NCI-H526 (cell line): Measurements from ENCODE around the gene C3.
A peak's percentile ranks its signal among the peaks of the same experiment; 100 is the strongest.
"Not testable (repeated sequence)": the region's sequence is repeated elsewhere in the genome, so short reads cannot be mapped to it uniquely, and the experiment has no call there.

Source experiments
- DNase-seq, 2 experiments: peaks; one replicate each; lab custom pipeline; 2025; lab: John Stamatoyannopoulos, UW

C3 gene

GRCh38 chr19:6713773-6714692, 6.4 kb downstream of the C3 start:
- no peak for DNase-seq

DNA sequence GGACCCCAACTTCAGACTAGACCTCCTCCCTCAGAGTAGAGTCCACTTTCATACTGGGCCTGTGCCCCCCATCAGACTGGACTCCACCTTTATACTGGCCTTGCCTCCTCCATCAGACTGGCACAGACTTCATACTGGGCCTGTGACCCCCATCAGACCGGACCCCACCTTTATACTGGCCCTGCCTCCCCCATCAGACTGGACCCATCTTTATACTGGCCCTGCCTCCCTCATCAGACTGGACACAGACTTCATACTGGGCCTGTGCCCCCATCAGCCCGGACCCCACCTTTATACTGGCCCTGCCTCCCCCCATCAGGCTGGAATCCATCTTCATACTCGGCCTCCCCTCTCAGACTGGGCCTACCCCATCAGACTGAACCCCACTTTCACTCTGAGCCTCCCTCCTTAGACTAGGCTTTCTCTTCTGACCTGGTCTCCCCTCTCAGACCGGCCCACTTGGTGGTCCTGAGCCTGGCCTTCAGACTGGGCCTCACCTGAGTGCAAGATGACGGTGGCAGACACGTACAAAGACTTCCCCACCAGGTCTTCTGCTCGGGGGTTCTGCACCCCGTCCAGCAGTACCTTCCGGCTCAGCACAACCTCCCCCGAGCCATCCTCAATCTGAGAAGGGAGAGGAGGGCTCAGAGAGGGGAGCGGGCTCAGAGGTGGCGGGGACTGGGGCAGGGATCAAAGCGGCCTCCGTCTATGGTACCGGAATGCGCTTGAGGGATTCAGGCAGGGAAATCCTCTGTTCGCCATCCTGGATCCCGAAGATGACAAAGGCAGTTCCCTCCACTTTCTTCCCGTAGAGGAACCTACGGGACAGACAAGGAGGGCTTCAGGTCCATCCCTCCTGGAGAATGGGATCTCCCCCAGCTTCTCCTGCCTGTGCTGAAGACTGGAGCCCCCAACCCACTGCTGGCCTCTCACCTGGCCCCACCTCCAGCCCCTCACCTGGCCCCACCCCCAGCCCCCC, 7.5 kb downstream of the C3 start:
- no peak for DNase-seq

- no peak for DNase-seq
Observed at GRCh38 chr19:6712231-6712630, 8.2 kb downstream of the C3 start.

DNA sequence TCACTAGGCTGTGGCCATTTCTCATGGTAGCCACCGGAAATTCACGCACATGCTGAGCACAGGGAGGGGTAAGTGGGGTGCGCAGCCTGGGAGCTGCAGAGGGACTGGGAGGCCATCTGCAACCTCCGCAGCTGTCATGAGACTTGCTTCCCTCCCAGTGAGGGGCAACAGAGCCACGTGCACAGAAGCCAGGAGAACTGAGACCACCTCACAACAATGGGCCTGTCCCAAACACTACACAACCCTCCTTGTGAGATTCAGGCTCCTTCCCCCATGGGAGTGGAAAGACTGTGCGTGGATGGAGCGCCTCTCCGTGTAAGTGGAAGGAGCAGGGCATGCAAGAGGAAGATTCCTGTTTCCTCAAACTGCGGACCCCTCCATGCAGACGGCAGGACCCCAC, 8.8 kb downstream of the C3 start:
- no peak for DNase-seq

- no peak for DNase-seq
Observed at GRCh38 chr19:6711078-6711361, 9.4 kb downstream of the C3 start.

GRCh38 chr19:6710273-6711077, 10.0 kb downstream of the C3 start:
- DNase-seq = peak in 1 of 2 experiments; percentile 30

DNA sequence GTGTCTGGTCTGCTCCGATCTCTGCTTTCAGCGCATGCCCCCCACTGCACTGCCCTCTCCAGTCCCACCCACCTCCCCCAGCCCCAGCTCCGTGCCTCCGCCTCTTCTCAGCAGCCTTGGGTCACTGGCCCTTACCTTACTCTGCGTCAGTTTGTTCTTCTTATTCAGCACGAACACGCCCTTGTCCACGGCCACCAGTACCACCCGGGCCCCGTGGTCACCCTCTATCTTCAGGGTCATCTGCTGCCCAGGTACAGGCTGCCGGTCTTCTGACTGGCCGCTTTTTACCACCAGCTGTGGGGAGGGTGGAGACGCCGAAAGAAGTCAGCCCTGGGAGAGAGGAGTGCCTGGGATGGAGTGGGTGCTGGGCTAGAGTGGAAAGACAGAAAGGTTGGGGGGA, 10.9 kb downstream of the C3 start:
- DNase-seq = no peak

GRCh38 chr19:6708913-6709312, 11.5 kb downstream of the C3 start:
- DNase-seq = not testable (repeated sequence)

DNA sequence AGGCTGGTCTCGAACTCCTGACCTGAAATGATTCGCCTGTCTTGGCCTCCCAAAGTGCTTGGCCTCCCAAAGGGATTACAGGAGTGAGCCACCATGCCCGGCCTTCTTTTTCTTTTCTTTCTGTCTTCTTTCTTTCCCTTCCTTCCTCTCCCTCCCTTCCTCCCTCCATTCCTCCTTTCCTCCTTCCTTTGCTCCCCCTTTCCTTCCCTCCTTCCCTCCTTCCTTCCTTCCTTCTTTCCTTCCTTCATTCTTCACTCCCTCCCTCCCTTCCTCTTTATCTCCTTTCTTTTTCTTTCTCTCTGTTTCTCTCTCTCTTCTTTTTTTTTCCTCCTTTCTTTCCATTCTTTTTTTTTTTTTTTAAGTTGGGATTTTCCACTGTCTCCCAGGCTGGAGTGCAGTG, 12.1 kb downstream of the C3 start:
- DNase-seq = no peak

DNA sequence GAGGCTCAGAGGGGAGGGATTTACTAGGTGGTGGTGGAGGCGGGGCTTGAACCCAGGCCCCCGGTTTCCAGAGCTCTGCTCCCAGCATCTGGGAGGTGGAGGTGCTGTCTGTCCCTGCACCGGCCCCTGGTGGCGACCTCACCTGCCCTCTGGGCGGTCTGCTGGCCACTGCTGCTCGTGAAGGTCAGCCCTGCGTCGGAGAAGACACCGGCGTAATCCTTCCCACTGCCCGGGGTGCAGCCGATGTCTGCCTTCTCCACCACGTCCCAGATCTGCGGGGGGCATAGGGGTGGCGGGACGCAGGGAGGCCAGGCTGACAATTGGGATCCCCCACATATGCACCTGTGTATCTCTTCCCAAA, 12.8 kb downstream of the C3 start:
- DNase-seq = no peak

- DNase-seq = no peak
Observed at GRCh38 chr19:6707011-6707657, 13.3 kb downstream of the C3 start.

DNA sequence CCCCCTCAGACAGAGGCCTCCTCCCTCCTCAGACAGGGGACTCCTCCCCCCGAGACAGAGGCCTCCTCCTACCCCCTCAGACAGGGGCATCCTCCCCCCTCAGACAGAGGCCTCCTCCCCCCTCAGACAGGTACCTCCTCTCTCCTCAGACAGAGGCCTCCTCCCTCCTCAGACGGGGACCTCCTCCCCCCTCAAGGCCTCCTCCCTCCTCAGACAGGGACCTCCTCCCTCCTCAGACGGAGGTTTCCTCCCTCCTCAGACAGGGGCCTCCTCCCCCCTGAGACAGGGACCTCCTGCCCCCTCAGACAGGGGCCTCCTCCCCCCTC, 13.9 kb downstream of the C3 start:
- DNase-seq = no peak

GRCh38 chr19:6705931-6706632, 14.4 kb downstream of the C3 start:
- DNase-seq = no peak

- no peak for DNase-seq
Observed at GRCh38 chr19:6700586-6701316, 19.7 kb downstream of the C3 start.

GRCh38 chr19:6699935-6700334, 20.5 kb downstream of the C3 start:
- DNase-seq = no peak

DNA sequence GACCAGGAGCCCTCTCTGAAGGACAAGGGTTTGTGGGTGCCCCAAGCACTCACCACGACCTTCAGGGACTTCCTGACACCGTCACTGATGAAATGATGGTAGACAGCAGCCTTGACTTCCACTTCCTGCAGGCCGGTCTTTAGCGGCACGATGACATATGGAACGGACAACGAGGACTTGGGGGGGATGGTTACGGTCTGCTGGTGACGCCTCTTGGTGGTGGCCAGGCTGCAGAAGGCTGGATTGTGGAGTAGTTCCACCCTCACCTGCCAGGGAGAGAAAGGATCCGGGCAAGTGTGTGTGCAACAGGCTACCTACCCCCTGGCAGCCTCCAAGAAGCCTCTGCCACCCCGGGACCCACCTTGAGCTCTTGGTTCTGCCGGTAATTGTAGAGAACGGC, 23.2 kb downstream of the C3 start:
- DNase-seq = no peak

DNA sequence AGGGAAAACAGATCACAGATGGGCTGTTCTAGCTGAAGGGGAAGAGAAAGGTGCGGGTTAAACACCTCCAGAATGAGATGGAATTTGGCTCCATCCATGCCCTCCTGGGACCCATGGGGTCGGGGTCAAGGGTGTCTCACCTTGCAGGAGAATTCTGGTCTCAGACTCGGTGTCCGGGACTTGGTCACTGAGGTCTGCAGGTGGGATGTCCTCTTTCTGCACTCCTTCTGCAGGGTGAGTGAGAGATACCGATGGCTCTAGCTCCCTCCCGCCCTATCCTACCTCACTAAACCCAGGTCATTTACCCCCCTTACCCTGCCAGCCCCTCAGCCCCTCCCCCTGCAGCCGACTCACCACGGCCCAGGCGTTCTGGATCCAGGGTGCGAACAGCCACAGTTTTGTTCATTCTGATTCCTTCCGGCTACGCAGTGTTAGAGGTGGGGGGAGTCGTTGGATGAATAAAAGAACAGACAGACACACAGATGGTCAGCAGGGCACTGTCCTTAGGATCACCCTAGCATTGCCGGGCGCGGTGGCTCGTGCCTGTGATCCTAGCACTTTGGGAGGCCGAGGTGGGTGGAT, 24.1 kb downstream of the C3 start:
- no peak for DNase-seq

DNA sequence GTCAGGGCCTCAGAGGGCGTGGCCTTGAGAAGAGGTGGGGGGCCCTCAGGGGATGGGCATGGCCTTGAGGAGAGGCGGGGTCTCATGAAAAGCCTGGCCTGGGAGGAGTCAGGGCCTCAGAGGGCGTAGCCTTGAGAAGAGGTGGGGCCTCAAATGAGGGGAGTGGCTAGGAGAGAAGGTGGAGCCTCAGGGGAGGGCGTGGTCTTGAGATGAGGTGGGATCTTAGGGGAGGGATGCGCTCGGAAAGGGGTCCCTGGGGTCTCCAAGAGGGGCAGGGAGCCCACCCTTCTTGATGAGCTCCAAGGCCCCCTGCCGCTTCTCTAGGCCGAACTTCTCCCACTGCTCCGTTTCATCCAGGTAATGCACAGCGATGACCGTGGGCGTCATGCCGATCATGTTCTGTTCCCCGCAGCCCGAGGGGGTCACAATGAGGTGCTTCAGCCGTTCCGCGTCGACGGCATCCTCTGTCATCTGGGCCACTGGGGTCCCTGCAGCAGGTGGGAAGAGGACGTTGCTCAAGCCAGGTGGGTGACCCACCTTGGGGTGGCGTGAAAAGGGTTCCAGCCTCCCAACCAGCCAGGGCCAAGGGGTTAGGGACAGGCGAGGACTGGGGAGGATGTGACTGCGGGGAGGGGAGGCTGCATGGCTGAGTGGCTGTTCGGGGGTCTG, 26.2 kb downstream of the C3 start:
- DNase-seq = no peak

DNA sequence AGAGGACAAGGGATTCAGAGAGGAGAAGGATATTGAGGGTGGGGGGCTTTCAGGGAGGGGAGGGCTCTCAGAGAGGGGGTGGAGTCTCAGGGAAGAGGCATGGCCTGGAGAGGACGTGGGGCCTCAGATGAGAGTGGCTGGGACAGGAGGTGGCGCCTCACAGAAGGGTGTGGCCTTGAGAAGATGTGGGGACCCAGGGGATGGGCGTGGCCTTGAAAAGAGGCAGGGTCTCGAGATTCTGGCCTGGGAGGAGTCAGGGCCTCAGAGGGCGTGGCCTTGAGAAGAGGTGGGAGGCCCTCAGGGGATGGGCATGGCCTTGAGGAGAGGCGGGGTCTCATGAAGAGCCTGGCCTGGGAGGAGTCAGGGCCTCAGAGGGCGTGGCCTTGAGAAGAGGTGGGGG, 26.8 kb downstream of the C3 start:
- DNase-seq = no peak

DNA sequence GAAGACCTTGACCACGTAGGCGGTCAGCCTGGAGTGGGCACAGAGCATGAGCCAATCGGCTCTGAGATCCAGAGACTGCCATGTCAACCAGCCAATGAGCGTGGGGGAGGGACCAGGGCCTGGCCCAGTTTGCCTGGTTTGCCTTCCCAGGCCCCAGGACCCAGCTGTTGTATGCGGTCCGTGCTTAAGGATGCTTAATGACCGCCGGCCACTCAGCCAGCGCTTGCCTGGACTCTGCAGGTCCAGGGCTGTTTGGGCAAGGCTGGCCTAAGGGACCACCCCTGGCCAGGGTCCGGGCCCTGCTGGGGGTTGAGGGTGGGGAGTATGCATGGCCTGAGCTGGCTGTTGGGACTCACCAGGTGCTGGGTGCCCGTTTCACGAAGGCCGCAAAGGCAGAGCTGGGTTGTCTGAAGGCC, 27.4 kb downstream of the C3 start:
- DNase-seq = no peak
